GM19099 (cell line): ENCODE data around the gene NRP1.

ENCODE experiments used
- POLR2A ChIP-seq: IDR thresholded peaks from 3 replicates; pipeline ENCODE4 v1.6.1; 2011; ENCODE audit warnings: low read depth; ENCODE audit not compliant: insufficient read length; ENCODE audit errors: extremely low read depth

The NRP1 gene

DNA sequence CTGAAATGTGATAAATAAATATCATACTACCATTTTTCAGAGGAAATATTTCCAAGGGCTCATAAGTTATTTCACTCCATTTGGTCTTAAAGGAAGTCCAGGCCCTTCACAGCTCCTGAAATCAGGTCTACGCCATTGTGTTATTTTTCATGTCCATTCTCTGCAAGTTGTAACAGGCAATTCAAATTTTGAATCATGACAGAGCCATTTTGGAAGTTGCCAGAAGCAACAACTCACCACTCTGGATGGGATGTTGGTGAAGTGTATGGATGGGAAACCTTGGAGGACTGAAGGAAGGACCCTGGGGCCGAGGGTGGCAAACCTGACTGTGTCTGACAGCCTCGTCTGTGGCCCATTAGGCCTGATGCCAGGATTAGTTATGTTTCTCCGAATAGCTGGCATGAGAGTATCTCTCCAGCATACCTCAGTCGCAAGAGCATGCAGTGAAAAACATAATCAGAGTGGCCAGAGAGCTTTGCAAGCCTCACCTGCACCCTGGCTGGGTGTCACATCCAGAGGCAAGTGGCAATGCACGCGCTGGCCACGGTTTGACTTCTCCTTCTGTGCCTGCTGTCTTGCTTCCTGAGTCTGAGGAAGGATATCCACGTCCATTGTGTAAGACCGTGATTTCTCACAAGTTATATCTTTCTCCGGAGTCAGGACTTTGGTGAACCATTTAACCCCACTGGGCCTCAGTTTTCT, 87.1 kb downstream of the NRP1 start:
- no peak for TF ChIP-seq POLR2A

- no peak for TF ChIP-seq POLR2A
Measured at GRCh38 chr10:33245343-33245742, 89.1 kb downstream of the NRP1 start.

GRCh38 chr10:33244354-33244967, 90.0 kb downstream of the NRP1 start:
- TF ChIP-seq POLR2A: no peak

DNA sequence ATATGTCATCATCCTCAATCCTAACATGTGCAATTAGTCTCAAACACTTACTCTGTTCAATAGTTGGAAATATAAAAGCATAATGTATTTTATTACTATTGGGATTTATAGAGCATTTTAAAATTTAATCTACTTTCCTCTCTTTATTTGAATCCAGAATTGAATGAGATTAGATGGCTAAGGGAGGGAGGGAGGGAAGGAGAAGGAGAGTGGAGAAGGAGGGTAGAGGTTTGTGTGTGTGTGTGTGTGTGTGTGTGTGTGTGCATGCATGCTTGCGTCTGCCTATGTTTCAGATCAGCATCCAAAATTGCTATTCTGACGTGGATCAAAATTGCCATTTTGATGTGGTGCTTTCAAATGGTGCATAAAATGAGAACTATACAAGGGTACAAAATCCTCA, 90.8 kb downstream of the NRP1 start:
- TF ChIP-seq POLR2A: no peak

DNA sequence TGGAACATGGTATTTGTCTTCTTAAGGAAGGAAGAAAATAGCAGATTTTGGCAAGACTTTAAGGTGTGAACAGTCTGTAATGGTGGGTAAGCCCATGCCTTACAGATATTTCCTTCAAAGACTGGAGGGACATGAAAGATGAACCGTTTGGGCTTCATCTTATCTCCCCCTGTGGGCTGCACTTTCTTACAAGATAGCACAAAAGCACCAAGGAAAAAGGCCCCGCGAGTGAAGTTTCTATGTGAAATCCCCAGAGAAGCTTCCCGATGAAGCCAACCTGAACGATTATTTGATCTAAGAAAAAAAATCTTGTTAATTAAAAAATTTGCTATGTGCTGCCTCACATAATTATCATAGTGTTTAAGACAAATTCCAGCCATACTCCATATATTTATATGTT, 91.5 kb downstream of the NRP1 start:
- no peak for TF ChIP-seq POLR2A

- TF ChIP-seq POLR2A: no peak
Measured at GRCh38 chr10:33241351-33241750, 93.1 kb downstream of the NRP1 start.

DNA sequence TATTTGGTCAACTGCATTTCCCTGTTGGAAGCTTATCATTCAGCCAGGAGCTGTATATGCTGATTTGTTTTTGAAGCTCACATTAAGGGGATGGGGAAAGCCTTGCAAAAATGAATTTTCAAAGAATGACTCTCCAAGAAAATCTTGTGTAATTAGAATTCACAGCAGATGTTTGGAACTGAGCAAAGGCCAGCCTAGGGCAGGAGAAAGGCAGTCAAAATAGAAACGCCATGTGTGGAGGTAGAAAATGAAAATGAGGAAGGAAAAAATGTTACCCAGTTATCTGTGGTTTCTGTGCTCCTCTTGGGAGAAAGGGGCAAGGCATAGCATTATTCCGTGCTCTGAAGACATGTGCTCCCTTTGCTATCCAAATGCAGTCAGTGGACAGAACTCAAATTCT, 93.5 kb downstream of the NRP1 start:
- TF ChIP-seq POLR2A: no peak

DNA sequence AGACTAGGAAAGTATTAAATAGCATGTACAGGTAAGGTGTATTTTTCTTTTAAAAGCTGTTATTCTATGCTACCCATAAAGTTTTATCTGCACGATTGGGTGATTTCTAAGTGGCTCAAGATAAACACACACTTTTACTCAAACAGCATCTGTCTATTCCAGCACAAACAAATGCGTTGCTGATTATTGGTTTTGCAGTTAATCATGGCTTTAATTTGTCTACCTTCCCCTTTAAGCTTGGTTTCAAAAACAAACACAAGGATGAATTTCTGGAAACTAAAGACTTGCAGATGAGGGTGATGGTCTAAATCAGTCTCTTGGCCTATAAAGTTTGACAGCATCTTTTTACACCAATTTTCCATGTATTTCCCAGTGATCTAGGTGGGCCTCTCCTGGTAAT, 94.2 kb downstream of the NRP1 start:
- TF ChIP-seq POLR2A: no peak

DNA sequence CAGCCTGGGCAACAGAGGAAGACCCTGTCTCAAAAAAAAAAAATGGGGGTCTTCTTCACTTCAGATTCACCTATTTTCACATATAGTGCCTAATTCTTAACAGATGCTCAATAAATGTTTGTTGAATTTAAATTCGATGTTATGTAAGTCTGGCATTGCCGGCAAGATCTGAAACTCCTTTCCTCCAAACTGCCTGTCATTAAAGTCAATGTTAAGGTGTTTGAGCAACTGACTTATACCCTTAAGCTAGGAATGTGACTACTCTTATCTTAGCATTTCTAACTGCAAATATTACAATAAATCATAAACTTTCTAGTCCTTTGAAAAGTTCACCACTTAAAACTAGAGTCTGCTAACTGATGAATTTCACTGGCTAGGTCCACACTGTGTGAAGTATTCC, 95.2 kb downstream of the NRP1 start:
- TF ChIP-seq POLR2A: no peak

DNA sequence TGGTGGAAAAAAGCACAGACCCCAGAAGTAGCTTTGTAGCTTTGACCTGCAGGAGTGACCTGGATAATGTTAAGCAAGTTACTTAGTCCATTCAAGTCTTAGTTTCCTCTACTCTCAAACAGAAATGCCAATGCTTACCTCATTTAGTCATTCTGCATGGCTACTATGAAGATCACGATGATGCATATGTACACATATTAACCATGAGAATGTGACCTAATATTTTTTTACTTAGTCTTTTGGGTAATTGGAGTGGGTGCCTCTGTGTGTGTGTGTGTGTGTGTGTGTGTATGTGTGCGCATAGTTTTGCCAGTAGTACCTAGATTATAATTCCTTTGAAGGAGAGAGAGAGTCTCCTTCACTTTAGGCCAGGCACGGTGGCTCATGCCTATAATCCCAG, 95.8 kb downstream of the NRP1 start:
- no peak for TF ChIP-seq POLR2A

DNA sequence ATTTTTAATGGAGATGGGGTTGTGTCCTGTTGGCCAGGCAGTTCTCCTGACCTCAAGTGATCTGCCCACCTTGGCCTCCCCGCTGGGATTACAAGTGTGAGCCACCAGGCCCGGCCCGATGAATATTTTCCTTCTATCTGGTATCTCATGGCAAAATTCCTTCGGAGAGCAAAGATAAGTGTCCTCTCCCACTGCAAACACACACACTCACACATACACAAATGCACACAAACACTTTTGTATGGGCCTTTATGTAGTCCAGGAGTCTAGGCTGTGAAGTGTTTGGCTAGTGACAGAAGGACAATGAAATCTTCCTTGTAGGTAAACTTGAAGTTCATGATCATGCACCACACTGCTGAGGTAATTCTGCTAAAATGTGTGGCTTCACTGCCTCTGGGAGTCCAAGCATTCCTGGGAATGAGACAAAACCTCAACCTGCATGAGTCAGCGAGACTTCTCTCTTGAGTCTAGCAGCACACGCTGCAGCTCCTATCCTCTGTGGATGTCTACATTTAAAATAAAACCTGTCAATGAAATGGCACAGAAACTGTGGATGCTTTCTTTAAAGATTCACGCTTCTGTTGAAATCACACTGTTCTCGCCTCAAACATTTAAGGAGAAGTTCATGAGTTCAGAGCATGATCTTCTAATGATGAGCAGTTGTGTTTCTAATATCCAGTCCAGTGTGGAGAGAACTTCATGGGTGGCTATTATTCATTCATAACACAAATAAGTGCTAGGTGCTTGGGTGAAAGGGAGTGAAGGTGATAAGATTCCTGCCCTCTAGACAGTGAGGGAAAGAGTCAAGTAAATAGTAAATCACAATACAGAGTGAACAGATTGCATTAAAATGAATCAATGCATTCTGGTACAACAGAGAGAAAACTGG, 96.5 kb downstream of the NRP1 start:
- no peak for TF ChIP-seq POLR2A

DNA sequence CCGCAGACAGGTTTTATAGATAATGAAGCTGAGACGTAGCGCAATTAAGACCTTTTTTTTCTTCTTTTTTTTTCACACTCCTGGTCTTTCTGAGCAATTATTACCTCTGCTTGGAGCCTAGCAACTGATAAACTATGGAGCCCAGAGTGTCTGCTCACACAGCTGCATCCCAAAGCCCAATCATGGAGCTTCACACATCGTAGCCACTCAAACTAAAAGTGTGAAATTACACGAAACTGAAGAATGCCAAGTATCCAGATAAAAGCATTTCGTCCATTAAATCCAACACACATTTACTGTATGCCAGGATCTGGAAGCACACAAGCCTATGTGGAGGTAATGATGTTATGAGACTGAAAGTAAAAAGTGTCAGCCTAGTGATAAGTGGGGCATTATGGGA, 97.6 kb downstream of the NRP1 start:
- TF ChIP-seq POLR2A: no peak

DNA sequence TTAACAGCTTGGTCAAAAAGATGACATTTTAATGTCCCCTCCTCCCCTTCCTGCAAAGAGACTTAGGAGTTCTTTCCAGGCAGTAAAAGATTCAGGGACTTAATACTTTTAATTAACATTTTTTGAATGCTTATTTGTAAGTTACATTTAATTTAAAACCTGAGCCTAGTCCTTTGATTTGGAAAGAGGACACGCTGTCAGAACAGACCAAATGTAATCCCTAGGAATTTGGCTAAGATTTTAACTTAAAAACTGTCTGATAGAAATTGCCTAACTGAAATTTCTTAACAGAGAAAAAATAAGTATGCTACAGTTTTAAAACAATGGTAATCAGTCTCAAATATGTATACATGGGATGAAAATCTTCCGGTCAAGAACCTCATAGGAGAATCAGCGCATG, 98.5 kb downstream of the NRP1 start:
- no peak for TF ChIP-seq POLR2A

DNA sequence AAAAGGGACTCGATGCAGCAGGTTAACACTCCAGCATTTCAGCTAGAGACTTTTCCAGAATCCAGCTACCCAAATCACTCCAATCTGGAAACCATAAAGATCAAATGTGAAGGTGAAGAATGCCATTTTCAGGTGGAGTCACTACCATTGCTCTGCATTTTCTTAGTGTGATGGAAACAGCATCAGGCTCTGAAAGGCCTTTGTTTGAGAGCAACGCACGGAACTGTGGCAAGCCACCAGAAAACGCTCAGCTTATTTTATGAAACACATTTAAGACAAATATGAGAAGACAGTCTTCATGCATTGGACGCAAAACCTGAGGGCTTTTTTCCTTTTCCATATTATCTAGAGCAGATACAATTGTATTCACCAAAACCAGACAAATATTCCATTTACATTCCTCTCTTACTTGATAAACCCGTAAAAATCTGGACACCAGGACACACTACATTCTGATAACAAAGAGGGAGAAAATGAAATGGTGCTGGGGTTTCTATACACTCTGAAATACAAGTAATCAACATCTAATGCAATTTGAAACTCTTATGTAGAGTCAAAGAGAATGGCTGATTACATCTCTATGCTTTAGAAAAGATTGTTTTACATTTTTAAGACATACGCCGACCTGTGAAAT, 99.1 kb downstream of the NRP1 start:
- TF ChIP-seq POLR2A: no peak

GRCh38 chr10:33234831-33235237, 99.6 kb downstream of the NRP1 start:
- no peak for TF ChIP-seq POLR2A
